ENCODE results near the gene RTP5.
A peak's percentile ranks its signal among the peaks of the same experiment; 100 is the strongest.

RTP5 gene

DNA sequence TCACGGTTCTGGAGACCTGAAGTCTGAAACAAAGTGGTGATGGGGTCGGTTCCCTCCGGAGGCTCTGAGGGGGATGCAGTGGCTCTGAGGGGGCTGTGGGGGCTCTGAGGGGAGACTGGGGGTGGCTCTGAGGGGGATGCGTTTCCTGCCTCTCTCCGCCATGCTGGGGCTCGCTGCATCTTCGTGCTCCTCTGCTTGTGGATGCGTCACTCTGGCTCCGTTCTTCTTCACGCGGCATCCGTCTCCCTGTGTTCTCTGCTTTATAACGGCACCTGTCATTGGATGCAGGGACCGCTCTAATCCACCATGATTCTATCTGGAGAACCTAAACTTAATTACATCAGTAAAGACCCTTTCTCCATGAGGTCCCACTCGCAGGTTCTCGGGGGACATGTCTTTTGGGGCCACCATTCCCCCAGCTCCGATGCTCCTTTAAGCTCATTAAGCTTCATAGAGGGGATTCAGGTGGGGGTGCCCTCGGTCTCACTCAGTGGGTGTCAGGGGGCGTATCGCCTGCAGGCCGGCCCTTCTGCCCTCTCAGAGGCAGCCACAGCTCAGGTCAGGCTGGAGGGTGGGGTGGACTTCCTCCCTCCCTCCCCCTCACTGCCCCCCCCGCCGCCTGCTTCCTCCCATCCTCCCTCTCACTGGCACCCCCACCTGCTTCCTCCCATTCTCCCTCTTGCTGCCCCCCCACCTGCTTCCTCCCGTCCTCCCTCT is 18.4 kb downstream of the RTP5 start:
- no peak for DNase-seq (ENCODE audit: low spot score)

GRCh38 chr2:241888641-241889040 is 19.1 kb downstream of the RTP5 start:
- no peak for DNase-seq (ENCODE audit: low spot score)

DNA sequence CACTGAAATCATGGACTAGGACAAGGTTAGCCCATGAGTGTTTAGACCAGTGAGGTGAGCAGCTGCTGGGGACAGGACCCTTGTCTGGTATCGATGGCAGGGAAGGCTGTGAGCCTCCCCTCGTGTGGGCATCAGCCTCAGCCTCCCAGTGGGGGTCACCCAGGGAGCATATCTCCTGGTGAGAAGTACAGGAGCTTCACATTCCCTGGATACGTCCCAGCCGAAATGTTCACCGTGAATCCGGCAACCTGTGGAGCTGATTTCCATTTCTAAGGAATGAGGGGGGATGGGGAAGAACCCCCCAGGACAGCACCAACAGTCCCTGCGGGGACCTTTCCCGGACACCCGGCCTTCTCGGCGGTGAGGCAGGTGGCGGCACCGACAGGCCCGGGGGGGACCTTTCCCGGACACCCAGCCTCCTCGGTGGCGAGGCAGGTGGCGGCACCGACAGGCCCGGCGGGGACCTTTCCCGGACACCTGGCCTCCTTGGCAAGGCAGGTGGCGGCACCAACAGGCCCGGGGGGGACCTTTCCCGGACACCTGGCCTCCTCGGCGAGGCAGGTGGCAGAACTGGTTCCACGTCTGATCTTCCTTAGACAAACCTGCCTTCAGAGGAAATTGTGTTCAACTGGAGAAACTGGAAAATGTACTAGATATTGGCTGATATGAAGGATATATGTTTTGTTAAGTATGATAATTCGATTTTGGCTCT is 21.2 kb downstream of the RTP5 start:
- DNase-seq (ENCODE audit: low spot score) = no peak

GRCh38 chr2:241891315-241891987 is 21.9 kb downstream of the RTP5 start:
- DNase-seq (ENCODE audit: low spot score) = no peak

- DNase-seq (ENCODE audit: low spot score) = no peak
These were observed 22.4 kb downstream of the RTP5 start for GRCh38 chr2:241891988-241892298.

DNA sequence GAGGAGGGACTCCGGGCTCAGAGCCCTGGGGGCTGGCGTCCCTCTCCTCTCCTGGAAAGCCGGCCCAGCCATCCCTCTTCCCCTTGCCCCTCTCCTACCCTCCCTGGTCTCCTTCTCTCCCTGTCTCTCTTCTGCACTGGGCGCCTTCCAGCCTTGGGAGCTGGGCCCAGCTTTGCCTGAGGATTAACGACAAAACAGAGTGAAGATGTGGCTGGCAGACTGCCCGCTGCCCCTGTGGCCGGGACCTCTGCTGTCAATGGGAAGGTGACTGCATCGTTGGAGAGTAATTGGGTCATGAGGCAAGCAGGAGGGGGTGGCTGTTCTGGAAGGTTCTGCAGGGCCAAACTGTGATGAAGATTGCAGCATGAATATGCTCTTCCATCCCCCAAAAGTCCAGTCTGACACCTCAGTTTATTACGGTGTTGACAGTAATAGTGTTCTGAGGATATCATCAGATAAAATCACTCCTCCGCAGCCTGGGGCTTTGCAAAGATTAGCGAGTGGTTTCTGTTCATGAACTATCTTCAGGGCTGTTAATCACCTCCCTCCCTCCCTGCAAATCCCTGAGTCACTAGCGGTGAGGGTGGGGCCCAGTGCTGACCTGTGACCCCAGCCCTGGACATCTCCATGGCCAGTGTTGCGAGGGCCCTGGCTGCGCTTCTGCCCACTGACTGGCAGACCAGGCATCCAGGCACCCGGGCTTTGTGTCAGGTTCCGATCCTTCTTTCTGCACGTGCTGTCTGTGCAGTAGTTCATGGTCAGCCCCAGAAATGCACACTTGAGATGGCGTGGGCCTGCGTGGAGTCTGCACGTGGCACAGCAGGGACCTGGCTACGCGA is 23.0 kb downstream of the RTP5 start:
- DNase-seq (ENCODE audit: low spot score) = no peak

GRCh38 chr2:241893265-241893664 is 23.7 kb downstream of the RTP5 start:
- no peak for DNase-seq (ENCODE audit: low spot score)

DNA sequence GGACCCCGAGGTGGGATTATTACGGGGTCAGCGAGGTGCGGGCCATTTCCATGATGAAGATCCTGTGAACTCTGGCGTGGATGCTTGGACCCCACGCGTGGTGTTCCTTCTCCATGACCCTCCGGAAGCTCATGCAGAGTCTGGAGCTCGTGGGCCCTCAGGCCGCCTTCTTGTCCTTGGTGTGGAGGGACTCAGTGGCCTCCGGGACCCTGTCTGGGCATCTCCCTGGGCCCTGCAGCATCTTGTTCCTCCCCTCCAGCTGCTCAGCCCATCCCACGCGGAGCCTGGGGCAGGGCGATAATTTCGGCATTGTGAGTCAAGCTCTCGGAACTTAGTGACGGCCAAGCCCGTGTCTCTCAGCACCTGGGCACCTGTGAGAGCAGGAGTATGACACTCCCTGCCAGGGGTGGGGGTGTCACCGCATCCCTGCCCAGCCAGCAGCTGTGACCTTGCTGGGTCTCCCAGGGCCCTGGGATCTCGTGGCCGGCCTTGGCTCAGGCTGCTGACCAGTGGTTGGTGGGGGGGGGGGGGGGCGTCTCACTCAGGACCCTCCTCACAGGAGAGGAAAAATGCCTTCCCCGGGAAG is 24.6 kb downstream of the RTP5 start:
- no peak for DNase-seq (ENCODE audit: low spot score)

DNA sequence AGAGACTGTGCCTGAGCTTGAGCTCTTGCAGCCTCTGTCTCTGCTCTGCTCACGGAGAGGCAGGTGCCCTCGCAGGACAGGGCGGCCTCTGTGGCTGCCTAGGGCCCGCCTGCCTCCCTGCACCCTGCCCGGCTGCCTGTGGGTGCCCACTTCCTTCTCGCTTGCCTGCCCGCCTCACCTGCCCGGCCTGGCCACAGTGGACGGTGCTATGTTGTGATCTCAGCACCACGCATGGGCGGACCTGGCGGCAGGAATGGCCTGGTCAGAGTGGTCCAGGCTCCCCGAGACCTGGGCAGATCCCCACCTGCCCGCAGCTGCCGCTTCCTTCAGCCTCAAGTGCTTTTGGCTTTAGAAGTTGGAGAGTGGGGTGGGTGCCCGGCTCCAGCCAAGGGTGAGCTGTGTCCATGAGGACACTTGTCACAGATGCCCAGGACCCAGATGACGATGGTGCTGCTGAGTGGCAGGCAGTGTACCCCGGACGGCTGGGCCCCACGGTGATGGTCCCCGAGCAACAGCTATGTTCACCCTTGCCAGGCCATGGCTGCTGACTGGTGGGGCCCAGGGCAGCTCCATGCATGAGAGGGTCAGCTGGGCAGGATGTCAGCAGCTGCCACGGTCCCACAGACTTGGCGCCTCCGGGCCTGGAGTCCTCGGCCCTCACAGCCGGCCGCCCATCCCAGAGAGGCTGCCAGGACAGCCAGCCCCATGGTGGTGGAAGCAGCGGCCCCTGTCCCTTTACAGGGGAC is 25.3 kb downstream of the RTP5 start:
- no peak for DNase-seq (ENCODE audit: low spot score)

DNA sequence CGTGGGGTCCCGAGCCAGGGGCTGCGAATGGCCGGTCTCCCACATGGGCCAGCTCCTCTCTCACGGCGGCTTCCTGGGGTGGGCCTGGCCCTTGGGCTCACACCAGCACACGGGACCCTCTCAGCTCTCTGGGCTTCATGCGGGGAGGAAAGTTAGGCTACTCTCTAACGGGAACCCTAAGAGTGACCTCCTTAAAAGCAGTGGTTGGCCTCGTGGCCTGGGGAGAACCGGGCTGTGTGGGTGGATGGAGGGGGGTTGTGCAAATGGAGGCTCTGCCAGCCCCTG is 25.8 kb downstream of the RTP5 start:
- DNase-seq (ENCODE audit: low spot score) = no peak

DNA sequence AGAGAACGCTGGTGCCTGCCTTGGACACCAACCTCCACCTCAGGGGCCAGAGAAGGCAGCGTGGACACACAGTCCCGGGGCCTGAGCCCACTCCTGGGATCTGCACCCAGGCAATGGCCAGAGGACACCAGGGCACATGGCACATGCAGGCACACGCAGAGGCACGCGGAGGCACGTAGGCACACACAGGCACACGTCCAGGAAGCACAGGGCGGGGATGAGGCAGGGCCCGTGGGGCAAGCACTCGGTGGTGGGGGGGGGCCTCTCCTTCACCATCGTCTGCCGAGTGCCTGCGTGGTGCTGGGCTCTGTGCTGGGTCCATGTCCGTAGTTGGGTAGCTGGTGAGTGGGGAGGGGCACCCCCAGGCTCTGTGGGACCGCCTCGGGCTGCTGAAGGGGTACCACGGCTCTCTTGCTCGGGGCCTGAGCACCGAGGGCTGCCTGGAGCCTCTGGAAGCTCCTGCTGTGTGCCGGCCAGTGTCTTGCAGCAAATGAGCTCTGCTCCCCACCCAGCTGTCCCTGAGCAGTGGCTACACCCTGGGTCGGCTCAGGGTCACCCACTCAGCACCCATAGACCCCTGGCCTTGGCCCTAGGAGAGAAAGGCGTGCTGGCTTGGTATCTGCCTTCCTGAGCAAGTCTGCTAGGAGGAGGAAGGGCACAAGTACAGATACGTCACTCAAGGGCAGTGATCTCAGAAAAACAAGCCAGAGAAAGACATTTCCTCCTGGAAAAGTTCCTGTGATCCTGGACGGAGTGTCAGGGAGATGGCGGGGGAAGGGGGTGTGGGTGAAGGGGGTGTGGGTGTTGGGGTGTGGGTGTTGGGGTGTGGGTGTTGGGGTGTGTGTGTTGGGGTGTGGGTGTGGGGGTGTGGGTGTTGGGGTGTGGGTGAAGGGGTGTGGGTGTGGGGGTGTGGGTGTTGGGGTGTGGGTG is 26.4 kb downstream of the RTP5 start:
- DNase-seq (ENCODE audit: low spot score) = peak; percentile 38

DNA sequence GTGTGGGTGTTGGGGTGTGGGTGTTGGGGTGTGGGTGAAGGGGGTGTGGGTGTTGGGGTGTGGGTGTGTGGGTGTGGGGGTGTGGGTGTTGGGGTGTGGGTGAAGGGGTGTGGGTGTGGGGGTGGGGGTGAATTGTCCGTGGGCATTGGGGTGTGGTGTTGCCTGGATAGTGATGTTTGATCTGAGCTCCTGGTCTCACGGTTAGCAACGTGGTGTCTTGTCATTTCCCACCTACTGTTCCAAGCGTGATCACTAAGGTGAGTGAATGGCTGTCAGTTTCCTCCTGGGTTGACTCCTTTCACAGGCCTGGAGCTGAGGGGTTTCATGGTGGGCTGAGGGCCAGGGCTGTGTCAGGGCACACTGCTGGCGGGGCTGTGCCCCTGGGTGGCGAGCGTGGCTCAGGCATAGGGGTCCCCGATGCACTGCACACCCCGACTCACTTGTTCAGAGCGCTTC is 27.2 kb downstream of the RTP5 start:
- no peak for DNase-seq (ENCODE audit: low spot score)

DNA sequence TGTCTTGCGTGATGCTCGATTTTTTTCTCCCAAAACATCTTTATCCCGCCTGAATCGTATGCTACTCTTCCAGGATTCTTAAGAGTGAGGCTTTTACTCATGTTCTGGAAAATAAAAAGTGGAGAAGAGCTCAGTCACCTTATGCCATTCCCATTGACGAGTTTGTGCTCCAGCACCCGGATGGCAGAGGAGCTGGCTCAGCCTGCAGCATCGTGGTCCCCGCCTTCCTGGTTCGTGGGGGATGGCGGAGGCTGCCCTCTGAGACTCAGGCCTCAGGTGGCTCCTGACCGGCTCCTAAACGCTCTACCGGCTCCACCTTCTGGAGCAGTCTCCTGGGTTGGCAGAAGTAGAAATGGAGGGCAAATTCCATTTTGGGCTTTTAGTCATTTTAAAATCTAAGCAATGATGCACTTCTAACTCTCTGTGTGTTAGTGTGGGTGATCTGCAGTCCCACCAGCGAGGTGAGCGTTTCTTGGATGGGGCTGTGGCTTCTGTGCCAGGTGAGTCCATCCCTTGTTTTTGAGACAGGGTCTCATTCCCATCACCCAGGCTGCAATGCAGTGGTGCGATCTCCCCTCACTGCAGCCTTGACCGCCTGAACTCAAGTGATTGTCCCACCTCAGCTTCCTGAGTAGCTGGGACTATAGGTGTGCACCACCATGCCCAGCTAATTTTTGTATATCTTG is 27.8 kb downstream of the RTP5 start:
- no peak for DNase-seq (ENCODE audit: low spot score)

DNA sequence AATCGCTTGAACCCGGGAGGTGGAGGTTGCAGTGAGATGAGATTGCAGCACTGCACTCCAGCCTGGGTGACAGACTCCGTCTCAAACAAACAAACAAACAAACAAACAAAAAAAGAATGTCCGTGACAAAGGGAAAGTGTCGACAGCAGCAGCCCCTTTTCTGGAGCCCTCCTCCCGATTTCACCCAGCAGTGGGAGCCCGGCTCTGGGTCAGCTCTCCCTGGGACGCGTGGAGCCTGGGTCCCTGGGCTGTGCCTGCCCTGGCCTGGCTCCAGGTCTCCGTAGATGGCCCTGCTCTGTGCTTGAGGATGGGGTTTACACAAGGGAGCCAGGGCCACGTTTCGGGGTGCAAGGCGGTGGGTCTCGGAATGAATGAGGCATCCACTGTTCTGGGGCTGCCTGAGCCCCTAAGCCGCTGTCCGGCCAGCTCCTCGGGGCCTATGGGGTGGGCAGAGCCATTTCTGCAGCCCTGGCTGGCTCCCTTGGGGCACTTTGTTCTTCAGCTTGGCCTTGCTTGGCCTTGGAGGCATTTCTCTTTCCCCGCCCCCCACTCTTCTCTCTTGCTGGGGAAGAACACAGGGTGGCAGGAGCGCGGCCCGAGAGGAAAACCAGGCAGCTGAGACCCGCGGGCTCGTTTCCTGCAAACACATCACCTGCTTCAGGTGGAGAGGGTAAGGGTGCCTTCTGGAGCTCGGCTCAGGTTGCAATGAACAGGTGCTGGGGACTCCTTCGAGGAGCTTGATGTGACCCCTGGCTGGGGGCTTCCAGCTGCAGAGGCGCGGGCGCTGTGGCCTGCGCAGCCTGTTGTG is 29.1 kb downstream of the RTP5 start:
- DNase-seq (ENCODE audit: low spot score) = no peak

DNA sequence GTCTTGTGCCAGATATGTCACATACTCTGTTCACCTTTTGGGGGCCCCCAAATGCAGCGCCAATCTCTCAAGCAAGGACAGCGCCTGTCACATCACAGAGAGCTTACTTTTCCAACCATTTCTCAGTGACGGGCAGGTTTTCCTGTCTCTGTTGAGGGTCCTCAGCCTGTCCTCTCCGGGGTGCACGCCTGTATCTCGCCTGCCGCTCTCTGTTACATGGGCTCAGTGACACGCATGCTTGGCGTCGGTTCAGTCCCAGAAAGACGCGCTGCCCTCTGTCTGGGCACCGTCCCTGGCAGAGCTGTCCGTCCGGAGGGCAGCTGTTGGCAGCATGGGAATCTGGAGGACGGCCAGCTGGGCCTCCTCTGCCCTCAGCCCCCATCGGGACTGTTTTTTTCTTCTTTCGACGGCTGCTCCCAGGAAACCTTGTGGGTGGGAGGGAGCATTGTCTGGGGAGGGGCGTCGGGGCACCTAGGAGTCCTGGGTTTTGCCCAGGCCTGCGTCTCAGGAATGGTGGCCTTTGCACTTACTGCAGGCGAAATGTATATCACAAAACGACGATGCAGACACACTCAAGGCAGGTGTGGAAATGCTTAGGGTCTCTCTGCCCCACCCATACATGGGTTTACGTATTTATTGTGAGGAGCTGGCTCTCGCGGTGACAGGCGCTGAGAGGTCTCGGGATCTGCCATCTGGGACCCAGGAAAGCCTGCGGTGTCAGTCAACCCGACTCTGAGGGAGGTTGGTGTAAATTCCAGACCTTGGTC is 30.9 kb downstream of the RTP5 start:
- DNase-seq (ENCODE audit: low spot score) = no peak

DNA sequence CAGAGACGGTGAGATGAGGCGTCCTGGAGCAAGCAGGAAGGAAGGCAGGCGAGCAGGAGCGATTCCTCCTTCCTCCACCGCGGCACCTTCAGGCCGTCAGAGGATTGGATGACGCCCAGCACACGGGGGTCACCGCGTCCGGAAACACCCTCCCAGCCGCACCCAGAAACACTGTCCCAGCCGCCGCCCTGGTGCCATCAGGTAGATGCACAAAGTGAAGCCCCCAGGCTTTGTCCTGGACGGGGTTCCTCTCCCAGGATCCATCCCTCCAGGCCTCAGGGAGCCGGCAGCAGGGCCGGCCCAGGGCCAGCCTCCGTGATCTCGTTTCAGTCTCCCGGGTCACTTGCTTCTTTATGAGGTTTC is 31.5 kb downstream of the RTP5 start:
- no peak for DNase-seq (ENCODE audit: low spot score)

DNA sequence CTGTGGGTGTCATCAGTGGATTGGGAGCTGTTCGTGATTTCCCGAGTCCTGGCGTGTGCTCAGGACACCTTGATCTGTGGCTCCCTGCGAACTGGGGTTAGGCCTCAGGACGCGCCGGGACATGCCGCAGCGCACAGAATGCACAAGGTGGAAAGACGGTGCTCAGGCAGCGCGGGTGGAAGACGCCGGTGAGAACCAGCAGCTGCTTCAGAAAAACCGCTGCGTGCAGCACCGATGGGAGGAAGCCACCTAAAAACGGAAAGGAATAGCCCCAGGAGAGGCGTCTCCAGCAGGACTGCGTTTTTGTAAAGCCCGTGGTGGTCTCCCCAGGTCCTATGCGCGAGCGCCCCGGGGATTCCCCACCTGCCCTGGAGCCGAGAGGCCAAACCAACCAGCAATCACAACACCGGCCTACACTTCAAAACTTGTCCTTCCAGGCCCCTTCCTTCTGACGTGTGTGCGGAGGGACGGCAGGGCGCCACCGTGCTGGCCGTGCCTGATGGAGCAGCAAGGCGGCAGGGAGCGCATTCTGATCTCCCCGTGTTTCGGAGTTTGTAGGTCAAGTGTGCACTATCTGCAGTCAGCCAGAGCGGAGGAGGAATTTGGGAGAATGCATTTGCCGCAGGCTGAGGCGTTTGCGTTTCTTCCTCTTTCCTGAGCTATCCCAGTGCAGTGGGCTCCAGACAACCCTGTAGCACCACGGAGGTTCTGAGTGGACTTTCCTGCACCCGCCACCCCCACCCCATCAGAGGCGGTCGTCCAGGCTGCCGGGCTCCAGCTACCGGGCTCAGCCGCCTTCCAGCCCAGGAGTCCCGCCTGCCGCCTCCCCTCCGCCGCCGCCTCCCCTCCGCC is 32.2 kb downstream of the RTP5 start:
- DNase-seq (ENCODE audit: low spot score) = no peak
